HS-27A (cell line): Measurements from ENCODE around the gene SPAM1.
"Not testable (repeated sequence)": the region's sequence is repeated elsewhere in the genome, so short reads cannot be mapped to it uniquely, and the experiment has no call there.

Experiments
- DNase-seq: peaks from one replicate; pipeline ENCODE4 v3.0.0-alpha.2; 2012; ENCODE audit warnings: low read depth, missing footprints

The SPAM1 gene

GRCh38 chr7:123924941-123925340, at the start of gene SPAM1:
Gene SPAM1 (plus strand): TSS chr7:123925241. CDS start chr7:123953571, 28,330 bp downstream.
- DNase-seq = no peak

GRCh38 chr7:123876557-123877256, 48.3 kb upstream of the SPAM1 start:
- no peak for DNase-seq

- no peak for DNase-seq
These were observed 45.4 kb upstream of the SPAM1 start for GRCh38 chr7:123879628-123880027.

GRCh38 chr7:123881300-123881699, 43.7 kb upstream of the SPAM1 start:
- DNase-seq = no peak

- no peak for DNase-seq
These were observed 41.9 kb upstream of the SPAM1 start for GRCh38 chr7:123883154-123883553.

- DNase-seq = no peak
These were observed 36.8 kb upstream of the SPAM1 start for GRCh38 chr7:123888192-123888591.

- DNase-seq = not testable (repeated sequence)
These were observed 30.3 kb upstream of the SPAM1 start for GRCh38 chr7:123894753-123895152.

GRCh38 chr7:123901101-123901500, 23.9 kb upstream of the SPAM1 start:
- DNase-seq = no peak

- DNase-seq = no peak
These were observed 19.3 kb upstream of the SPAM1 start for GRCh38 chr7:123905714-123906113.

GRCh38 chr7:123916240-123916724, 8.8 kb upstream of the SPAM1 start:
- no peak for DNase-seq

GRCh38 chr7:123917878-123918277, 7.2 kb upstream of the SPAM1 start:
- DNase-seq = no peak

- no peak for DNase-seq
These were observed 6.7 kb upstream of the SPAM1 start for GRCh38 chr7:123918309-123918708.

- DNase-seq = no peak
These were observed 1.4 kb upstream of the SPAM1 start for GRCh38 chr7:123923599-123923998.

GRCh38 chr7:123929107-123929506, 4.1 kb downstream of the SPAM1 start:
- no peak for DNase-seq

- DNase-seq = no peak
These were observed 4.6 kb downstream of the SPAM1 start for GRCh38 chr7:123929655-123930054.

- DNase-seq = no peak
These were observed 10.7 kb downstream of the SPAM1 start for GRCh38 chr7:123935436-123936381.

- DNase-seq = no peak
These were observed 11.3 kb downstream of the SPAM1 start for GRCh38 chr7:123936388-123936787.

- DNase-seq = no peak
These were observed 14.7 kb downstream of the SPAM1 start for GRCh38 chr7:123939784-123940183.

GRCh38 chr7:123941391-123942180, 16.5 kb downstream of the SPAM1 start:
- no peak for DNase-seq

GRCh38 chr7:123944395-123944794, 19.4 kb downstream of the SPAM1 start:
- DNase-seq = no peak

- no peak for DNase-seq
These were observed 20.9 kb downstream of the SPAM1 start for GRCh38 chr7:123945938-123946337.

GRCh38 chr7:123948136-123948535, 23.1 kb downstream of the SPAM1 start:
- no peak for DNase-seq
